Stimulated activated CD4-positive, alpha-beta T cell treated with anti-CD3 and anti-CD28 coated beads, Interleukin-15, amount 100 ng/mL, for 48 hours (primary cell): ENCODE data around the gene IL17RC.

ENCODE experiments used
- DNase-seq, 2 donors: peaks; one replicate each; pipeline ENCODE4 v3.0.0-alpha.2; 2020; ENCODE audit warnings: low read depth in 2 of 2

Gene IL17RC

GRCh38 chr3:9946112-9947024 is 29.5 kb downstream of the IL17RC start:
- peak; percentile 70 to 81 for DNase-seq

GRCh38 chr3:9947025-9947995 is 30.4 kb downstream of the IL17RC start:
- DNase-seq: no peak

- no peak for DNase-seq
Observed at GRCh38 chr3:9948586-9948985, 31.7 kb downstream of the IL17RC start.

- DNase-seq: no peak
Observed at GRCh38 chr3:9949115-9949514, 32.2 kb downstream of the IL17RC start.

- DNase-seq: no peak
Observed at GRCh38 chr3:9949626-9950025, 32.7 kb downstream of the IL17RC start.

GRCh38 chr3:9951126-9951525 is 34.2 kb downstream of the IL17RC start:
- DNase-seq: no peak

- no peak for DNase-seq
Observed at GRCh38 chr3:9951598-9951961, 34.7 kb downstream of the IL17RC start.

GRCh38 chr3:9951962-9952805 is 35.3 kb downstream of the IL17RC start, which contains the start of gene PRRT3:
TSS of gene PRRT3 (minus strand) at chr3:9952408. CDS start at chr3:9950115, 2,293 bp downstream.
- DNase-seq: peak in 1 of 2 donors; percentile 63

GRCh38 chr3:9955067-9955502 is 38.2 kb downstream of the IL17RC start:
- DNase-seq: no peak

GRCh38 chr3:9955611-9956352 is 38.9 kb downstream of the IL17RC start:
- DNase-seq: no peak

- no peak for DNase-seq
Observed at GRCh38 chr3:9957214-9957613, 40.3 kb downstream of the IL17RC start.

- DNase-seq: no peak
Observed at GRCh38 chr3:9965200-9965875, 48.4 kb downstream of the IL17RC start.

- no peak for DNase-seq
Observed at GRCh38 chr3:9966841-9967240, 49.9 kb downstream of the IL17RC start.

GRCh38 chr3:9969632-9970019 is 52.7 kb downstream of the IL17RC start:
- DNase-seq: no peak

GRCh38 chr3:9970020-9970652 is 53.2 kb downstream of the IL17RC start:
- no peak for DNase-seq

GRCh38 chr3:9976721-9977709 is 60.1 kb downstream of the IL17RC start:
- peak; percentile 30 to 40 for DNase-seq

- DNase-seq: no peak
Observed at GRCh38 chr3:9978710-9979305, 61.9 kb downstream of the IL17RC start.

- no peak for DNase-seq
Observed at GRCh38 chr3:9980251-9980650, 63.4 kb downstream of the IL17RC start.
